Activated CD8-positive, alpha-beta T cell treated with anti-CD3 and anti-CD28 coated beads for 36 hours (primary cell): ENCODE results near the gene PLK3. TPM values are rescaled to one million over a fixed set of nuclear protein-coding genes. Genes with fewer than 3 reads are reported as not detected.
"Not testable (repeated sequence)": the region's sequence is repeated elsewhere in the genome, so short reads cannot be mapped to it uniquely, and the experiment has no call there.

Experiments used
- ATAC-seq: fragments of 200-7000 bp; cut with Tn5 transposase; one replicate; pipeline ENCODE4 v1.10.0; 2021; ENCODE audit warnings: mild to moderate bottlenecking, moderate library complexity
- CTCF ChIA-PET: fragments of 350-600 bp; sonication (Branson Sonifier 250); formaldehyde crosslinking; loops from one replicate; lab custom pipeline; 2021; ENCODE audit warnings: antibody characterized with exemption; lab: Charles Lee
- POLR2A ChIA-PET: fragments of 350-600 bp; sonication (Branson Sonifier 250); formaldehyde crosslinking; loops from one replicate; lab custom pipeline; 2021; ENCODE audit warnings: antibody characterized with exemption; lab: Charles Lee
- DNase-seq: peaks from one replicate; pipeline ENCODE4 v3.0.0-alpha.2; 2020
- H3K27ac Mint-ChIP-seq: one replicate; pipeline ENCODE4 v1.8.0; 2021; ENCODE audit warnings: mild to moderate bottlenecking, mixed read lengths
- H3K27me3 Mint-ChIP-seq: one replicate; pipeline ENCODE4 v1.8.0; 2021; ENCODE audit warnings: mixed read lengths
- H3K36me3 Mint-ChIP-seq: one replicate; pipeline ENCODE4 v1.8.0; 2021; ENCODE audit warnings: low read depth, mixed read lengths
- H3K4me1 Mint-ChIP-seq: one replicate; pipeline ENCODE4 v1.8.0; 2021; ENCODE audit warnings: low read depth, mixed read lengths
- H3K4me3 Mint-ChIP-seq: one replicate; pipeline ENCODE4 v1.8.0; 2021; ENCODE audit warnings: mild to moderate bottlenecking, moderate library complexity, mixed read lengths
- H3K9me3 Mint-ChIP-seq: one replicate; pipeline ENCODE4 v1.8.0; 2021; ENCODE audit warnings: mixed read lengths
- intact Hi-C: fragments of 100-400 bp; cut with micrococcal nuclease; formaldehyde crosslinking; loops from one replicate; pipeline ENCODE4 v1.10.0; 2022
- total RNA-seq, 2 experiments: library from RNA; stranded (reverse); gene quantifications; one replicate each; pipeline ENCODE4 v1.2.3, GENCODE V29; 2021
- TF ChIP-seq, protein P1 (sequence below): fragments of 200-600 bp; IDR thresholded peaks from one replicate; pipeline ENCODE4 v1.8.0; 2022; ENCODE audit warnings: antibody characterized with exemption, mild to moderate bottlenecking

The PLK3 gene
- total RNA-seq, 2 experiments from 2014 or later, result 36.4 to 36.6 TPM

DNA sequence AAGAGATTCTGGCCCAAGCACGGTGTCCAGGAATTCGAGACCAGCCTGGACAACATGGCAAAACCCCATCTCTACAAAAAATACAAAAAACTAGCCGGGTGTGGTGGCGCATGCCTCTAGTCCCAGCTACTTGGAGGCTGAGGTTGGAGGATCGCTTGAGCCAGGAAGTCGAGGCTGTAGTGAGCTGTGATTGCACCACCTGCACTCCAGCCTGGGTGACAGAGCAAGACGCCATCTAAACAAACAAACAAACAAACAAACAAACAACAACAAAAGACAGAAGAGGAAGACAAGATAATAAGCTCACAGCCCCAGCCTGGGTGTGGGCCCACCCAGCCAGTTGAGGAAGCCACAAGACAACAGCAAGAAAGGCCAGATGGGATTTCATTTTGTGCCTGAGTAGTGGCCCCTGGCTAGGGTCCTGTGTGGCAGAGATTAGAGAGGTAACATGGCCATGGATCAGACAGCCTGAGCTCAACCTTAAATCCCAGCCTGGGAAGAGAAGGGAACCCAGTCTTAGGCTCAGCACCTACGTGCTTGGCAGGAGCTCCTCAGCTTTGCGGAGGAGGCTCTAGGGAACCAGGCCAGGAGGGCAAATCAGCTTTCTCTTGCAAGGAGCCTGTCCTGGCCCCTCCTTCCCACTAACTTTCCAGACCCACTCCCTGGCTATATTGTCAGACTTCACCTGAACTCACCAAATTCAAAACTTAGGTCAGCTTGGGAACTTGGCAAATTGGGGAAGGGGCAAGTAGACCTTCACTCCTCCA is 7.3 kb upstream of the PLK3 start:
- TF ChIP-seq, protein P1, sequence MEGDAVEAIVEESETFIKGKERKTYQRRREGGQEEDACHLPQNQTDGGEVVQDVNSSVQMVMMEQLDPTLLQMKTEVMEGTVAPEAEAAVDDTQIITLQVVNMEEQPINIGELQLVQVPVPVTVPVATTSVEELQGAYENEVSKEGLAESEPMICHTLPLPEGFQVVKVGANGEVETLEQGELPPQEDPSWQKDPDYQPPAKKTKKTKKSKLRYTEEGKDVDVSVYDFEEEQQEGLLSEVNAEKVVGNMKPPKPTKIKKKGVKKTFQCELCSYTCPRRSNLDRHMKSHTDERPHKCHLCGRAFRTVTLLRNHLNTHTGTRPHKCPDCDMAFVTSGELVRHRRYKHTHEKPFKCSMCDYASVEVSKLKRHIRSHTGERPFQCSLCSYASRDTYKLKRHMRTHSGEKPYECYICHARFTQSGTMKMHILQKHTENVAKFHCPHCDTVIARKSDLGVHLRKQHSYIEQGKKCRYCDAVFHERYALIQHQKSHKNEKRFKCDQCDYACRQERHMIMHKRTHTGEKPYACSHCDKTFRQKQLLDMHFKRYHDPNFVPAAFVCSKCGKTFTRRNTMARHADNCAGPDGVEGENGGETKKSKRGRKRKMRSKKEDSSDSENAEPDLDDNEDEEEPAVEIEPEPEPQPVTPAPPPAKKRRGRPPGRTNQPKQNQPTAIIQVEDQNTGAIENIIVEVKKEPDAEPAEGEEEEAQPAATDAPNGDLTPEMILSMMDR, result no peak
- H3K4me3 Mint-ChIP-seq, result no peak overlapping the region
- ChIA-PET CTCF (interaction anchor here (0.7 to 2.3 kb wide), 10 partner anchors 8 to 699 kb away, joined by 3 to 9 read pairs (median 4); partner anchors contain the start of gene RPS8), POLR2A (interaction anchor here (1.3 to 11.9 kb wide), 6 partner anchors 14 to 218 kb away, joined by 4 to 181 read pairs (median 26); partner anchors contain the start of genes RNU5D-1 and RPS8)
- H3K36me3 Mint-ChIP-seq, result no peaks in the 10 kb centered on the region
- H3K27ac Mint-ChIP-seq, result no peak overlapping the region
- H3K27me3 Mint-ChIP-seq, result no peaks in the 10 kb centered on the region
- H3K9me3 Mint-ChIP-seq, result no peaks in the 10 kb centered on the region
- intact Hi-C loops, result no loop called here
- DNase-seq (peak; percentile 1), ATAC-seq (no peak)
- no peaks in the 10 kb centered on the region for H3K4me1 Mint-ChIP-seq

- DNase-seq, intact Hi-C loops: not testable (repeated sequence)
These were observed 2.3 kb upstream of the PLK3 start for GRCh38 chr1:44797886-44798285.

GRCh38 chr1:44798481-44799365 is 1.5 kb upstream of the PLK3 start:
- H3K36me3 Mint-ChIP-seq, result peaks cover 27% of the 10 kb centered on the region
- H3K27ac Mint-ChIP-seq, result peak overlapping the region; percentile 100
- intact Hi-C loops, result no loop called here
- ATAC-seq (no peak), DNase-seq (no peak)
- TF ChIP-seq, protein P1, result no peak
- POLR2A ChIA-PET, result interaction anchor here (1.0 to 8.3 kb wide), 7 partner anchors 10 to 77 kb away, joined by 5 to 130 read pairs (median 37); partner anchors contain the start of genes BEST4, BTBD19, DYNLT4 and RNU5D-1
- H3K4me1 Mint-ChIP-seq, result peaks cover 26% of the 10 kb centered on the region
- CTCF ChIA-PET, result interaction anchor here (0.6 to 4.6 kb wide), 8 partner anchors 8 to 67 kb away, joined by 3 to 51 read pairs (median 4); partner anchors contain the start of genes BTBD19 and RNU5D-1
- no peak overlapping the region for H3K4me3 Mint-ChIP-seq
- H3K27me3 Mint-ChIP-seq, result no peaks in the 10 kb centered on the region
- no peaks in the 10 kb centered on the region for H3K9me3 Mint-ChIP-seq

More at GRCh38 chr1:44797886-44798285, 2.3 kb upstream of the PLK3 start:
- Mint-ChIP-seq H3K4me1 (peaks cover 18% of the 10 kb centered on the region), H3K36me3 (peaks cover 18% of the 10 kb centered on the region)
- not testable (repeated sequence) for H3K27ac Mint-ChIP-seq, ATAC-seq, H3K9me3 Mint-ChIP-seq, H3K4me3 Mint-ChIP-seq, H3K27me3 Mint-ChIP-seq
- CTCF ChIA-PET, result interaction anchor here (1.8 to 4.6 kb wide), 4 partner anchors 7 to 13 kb away, joined by 5 to 51 read pairs (median 18); partner anchors contain the start of gene BTBD19
- POLR2A ChIA-PET, result interaction anchor here (1.9 to 8.3 kb wide), 7 partner anchors 10 to 68 kb away, joined by 8 to 130 read pairs (median 37); partner anchors contain the start of genes BTBD19, DYNLT4, RNU5D-1 and RPS8

DNA sequence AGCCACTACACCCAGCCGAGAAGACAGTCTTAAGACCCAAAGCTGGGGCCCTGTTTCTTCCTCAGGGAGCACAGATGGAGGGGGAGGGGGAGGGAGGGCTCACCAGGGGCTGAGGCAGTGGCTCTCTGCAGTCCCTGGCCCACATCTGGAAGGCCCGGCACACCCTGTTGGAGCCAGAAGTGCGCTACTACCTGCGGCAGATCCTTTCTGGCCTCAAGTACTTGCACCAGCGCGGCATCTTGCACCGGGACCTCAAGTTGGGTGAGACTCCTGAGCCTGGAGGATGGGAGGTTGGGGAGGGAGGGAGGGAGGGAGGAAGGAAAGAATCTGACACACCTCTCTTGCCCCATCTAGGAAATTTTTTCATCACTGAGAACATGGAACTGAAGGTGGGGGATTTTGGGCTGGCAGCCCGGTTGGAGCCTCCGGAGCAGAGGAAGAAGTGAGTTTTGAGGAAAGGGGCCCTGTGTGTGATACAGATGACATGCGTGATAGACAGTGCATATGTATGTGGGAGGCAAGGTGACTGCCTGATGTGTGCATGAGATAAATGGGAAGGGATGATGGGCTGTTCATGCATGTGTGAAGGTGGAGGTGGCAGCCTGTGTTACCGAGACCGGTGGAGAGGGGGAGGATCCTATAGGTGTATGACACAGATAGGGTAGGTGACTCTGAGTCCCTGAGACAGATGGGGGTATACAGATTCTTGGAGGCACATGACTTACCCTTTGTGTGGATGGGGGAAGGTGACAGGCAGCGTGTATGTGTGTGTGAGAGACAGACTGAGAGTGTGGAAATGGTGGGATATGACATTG is 1.5 kb downstream of the PLK3 start:
- ATAC-seq (peak; percentile 3), DNase-seq (peak; percentile 56)
- no peaks in the 10 kb centered on the region for H3K9me3 Mint-ChIP-seq
- ChIA-PET CTCF (interaction anchor here (1.6 to 3.4 kb wide), 5 partner anchors 11 to 54 kb away, joined by 4 to 15 read pairs (median 12); partner anchors contain the start of gene BEST4), POLR2A (interaction anchor here (1.1 to 8.3 kb wide), 12 partner anchors 7 to 78 kb away, joined by 4 to 130 read pairs (median 30); partner anchors contain the start of genes BEST4, BTBD19, DYNLT4 and RNU5D-1)
- intact Hi-C loops, result loop anchor here (10.0 kb wide), 1 partner anchor 503 kb away; no protein-coding TSS in a partner anchor
- TF ChIP-seq, protein P1, result no peak
- H3K27me3 Mint-ChIP-seq, result no peaks in the 10 kb centered on the region
- peak overlapping the region; percentile 87 for H3K27ac Mint-ChIP-seq
- H3K4me1 Mint-ChIP-seq, result peaks cover 47% of the 10 kb centered on the region
- peak overlapping the region; percentile 84 for H3K4me3 Mint-ChIP-seq
- H3K36me3 Mint-ChIP-seq, result peaks cover 49% of the 10 kb centered on the region
